ENCODE measurements around the gene NPY4R2.
"Not testable (repeated sequence)": the region's sequence is repeated elsewhere in the genome, so short reads cannot be mapped to it uniquely, and the experiment has no call there.

Gene NPY4R2

DNA sequence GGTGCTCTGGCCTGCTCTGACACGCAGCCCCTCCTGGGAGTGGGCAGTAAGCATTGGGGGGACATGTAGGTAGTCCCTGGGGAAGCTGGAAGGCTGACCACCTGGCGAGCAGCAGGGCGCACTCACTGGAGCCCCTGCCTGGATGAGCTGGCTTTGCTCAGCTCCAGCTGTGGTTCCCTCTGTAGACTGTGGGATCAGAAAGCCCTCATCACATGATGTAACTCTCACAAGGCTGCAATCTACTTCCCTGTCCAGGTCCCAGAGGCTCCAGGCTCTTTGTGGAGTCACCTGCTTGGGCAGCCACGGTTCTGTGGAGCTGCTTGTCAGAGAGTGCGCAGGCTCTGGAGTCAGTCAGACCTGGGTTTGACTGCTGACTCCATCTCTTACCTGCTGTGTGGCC lies 44.3 kb downstream of the NPY4R2 start:
- H3K4me3 ChIP-seq (ENCODE audit: low read depth, low read length); DNase-seq (ENCODE audit: low read depth): not testable (repeated sequence)

DNA sequence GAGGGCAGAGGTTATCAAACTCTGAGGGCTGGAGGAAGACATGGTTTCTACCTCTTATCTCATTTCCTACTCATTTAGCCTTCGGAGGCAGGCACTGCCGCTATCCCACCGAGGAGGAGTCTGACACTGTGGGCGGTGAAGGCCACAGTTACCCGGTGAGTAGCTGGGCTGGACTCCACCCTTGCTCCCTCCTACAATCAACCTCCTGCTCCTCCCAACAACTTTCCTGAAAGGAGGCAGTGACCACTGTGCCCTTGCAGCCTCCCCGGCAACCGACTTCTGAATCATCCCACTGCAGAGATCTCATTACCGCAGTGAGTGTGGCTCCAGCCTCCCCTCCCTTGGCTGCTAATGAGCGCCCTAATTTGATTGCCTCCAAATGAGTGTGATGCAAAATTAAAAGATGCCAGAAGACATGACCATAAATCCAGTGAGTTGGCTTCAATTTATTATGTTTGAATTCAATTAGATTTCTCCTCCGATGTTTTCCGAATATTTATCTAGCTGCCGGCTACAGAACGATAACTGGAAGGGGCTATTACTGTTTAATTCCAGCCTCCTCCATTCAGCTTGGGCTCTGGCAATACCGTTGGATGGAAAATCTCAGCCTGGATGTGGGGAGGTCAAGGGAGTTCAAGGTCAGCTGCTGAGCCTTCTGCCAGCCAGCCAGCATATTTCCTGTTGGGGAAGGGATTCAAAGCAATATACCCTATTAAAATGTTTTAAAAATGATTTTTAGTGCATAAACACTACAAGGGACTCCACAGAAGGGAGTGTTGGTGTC lies 46.0 kb downstream of the NPY4R2 start:
- H3K4me3 ChIP-seq (ENCODE audit: low read depth, low read length); DNase-seq (ENCODE audit: low read depth): not testable (repeated sequence)

DNA sequence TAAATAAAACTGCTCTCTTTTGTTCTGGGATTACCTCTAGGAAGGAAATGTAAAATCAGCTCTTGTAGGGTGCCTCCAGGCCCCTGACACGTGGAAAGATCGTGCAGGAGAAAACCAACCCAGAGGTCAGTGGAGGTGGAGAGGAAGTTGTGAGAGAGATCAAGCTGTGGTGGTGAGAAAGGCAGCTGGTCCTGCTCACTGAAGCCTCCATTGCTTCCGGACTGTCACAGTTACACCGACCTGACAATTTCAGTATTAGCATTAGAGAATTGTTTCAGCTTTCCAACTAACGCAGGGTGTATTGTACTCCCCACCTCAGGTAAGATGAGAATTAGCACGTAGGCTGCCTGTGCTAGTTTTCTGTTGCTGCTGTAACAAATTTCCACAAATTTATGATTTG lies 50.5 kb downstream of the NPY4R2 start:
- DNase-seq (ENCODE audit: low read depth), result not testable (repeated sequence)

DNA sequence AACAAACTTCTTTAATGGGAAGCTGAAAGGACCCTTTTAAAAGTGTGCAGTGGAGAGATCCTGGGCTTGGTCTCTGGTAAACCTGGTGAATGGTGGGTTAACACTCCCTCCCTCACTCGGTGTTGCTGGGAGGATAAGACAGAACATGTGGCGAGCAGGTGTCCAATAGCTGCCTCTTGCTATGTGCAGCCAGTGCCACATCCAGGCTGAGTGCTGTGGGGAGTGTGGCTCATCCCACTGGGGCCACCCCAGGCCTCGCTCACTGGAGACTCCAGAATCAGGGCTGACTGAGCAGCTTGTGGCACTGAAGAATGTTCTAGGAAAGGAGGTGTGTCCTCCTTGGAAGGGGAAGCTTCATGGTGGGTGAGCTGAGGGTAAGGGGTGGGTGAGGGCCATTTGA lies 51.6 kb downstream of the NPY4R2 start:
- not testable (repeated sequence) for DNase-seq (ENCODE audit: low read depth); H3K4me3 ChIP-seq (ENCODE audit: low read depth, low read length)

More for the DNA sequence above, 50.5 kb downstream of the NPY4R2 start:
- not testable (repeated sequence) for H3K4me3 ChIP-seq (ENCODE audit: low read depth, low read length)

- not testable (repeated sequence) for DNase-seq (ENCODE audit: low read depth); H3K4me3 ChIP-seq (ENCODE audit: low read depth, low read length)
Observed at GRCh38 chr10:47971598-47971997, 53.1 kb downstream of the NPY4R2 start.

DNA sequence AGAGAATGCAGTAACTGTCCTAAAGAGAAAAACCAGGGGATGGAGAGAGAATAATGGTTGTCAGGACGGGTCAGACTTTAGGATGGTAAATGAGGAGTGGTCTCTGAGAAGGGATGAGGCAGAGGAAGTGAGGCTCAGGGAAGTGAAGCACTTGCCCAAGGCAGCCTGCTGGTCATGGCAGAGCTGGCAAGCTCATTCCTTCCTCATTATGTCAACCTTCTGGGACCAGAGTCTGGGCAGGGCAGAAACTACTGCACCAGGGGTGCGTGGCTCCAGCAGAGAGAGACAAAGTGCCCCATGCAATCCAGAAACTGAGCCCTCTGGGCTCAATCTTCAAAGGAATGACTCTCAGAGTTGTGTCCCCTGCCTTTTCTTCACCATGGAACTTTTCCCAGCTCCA lies 53.6 kb downstream of the NPY4R2 start:
- DNase-seq (ENCODE audit: low read depth); H3K4me3 ChIP-seq (ENCODE audit: low read depth, low read length): not testable (repeated sequence)

Measured in choroid plexus epithelial cell (primary cell).